HEK293 (cell line): Measurements from ENCODE around the gene SLC2A5.

Experiments
- CTCF ChIA-PET: fragments of 350-600 bp; formaldehyde crosslinking; extraction: SDS; loops from one replicate; lab custom pipeline; 2021; ENCODE audit warnings: antibody characterized with exemption; lab: Yijun Ruan, JAX
- POLR2A ChIA-PET: fragments of 300-600 bp; formaldehyde crosslinking; extraction: SDS; loops from one replicate; lab custom pipeline; 2020; ENCODE audit warnings: antibody characterized with exemption, inconsistent platforms; lab: Yijun Ruan, JAX
- H3K27ac ChIP-seq: fragments of 200-500 bp; sonication (Bioruptor generic); 2 replicates; pipeline ENCODE4 v1.5.1; 2014; ENCODE audit warnings: low read depth, low read length, control low read depth, inconsistent platforms; ENCODE audit errors: extremely low read depth
- H3K36me3 ChIP-seq, 2 experiments: fragments of 200-500 bp in 1 of 2; sonication (Bioruptor generic) in 1 of 2; 1 replicate in 1 of 2; 2 replicates in 1 of 2; pipeline ENCODE4 v1.5.1; 2014 to 2017; ENCODE audit warnings: inconsistent platforms in 2 of 2, low read length in 2 of 2; ENCODE audit not compliant: control insufficient read depth in 2 of 2, insufficient read depth in 1 of 2
- H3K4me1 ChIP-seq: fragments of 200-500 bp; sonication (Bioruptor generic); 2 replicates; pipeline ENCODE4 v1.5.1; 2014; ENCODE audit warnings: mild to moderate bottlenecking, low read length, inconsistent platforms; ENCODE audit not compliant: control insufficient read depth, insufficient read depth
- H3K4me3 ChIP-seq: 2 replicates; pipeline ENCODE4 v1.5.1; 2011; ENCODE audit warnings: low read depth, mild to moderate bottlenecking, control low read depth, low read length, moderate library complexity
- H3K9me3 ChIP-seq: fragments of 200-500 bp; sonication (Bioruptor generic); 2 replicates; pipeline ENCODE4 v1.5.1; 2014; ENCODE audit warnings: low read depth, low read length, inconsistent platforms; ENCODE audit not compliant: control insufficient read depth, insufficient read depth
- GFI1B ChIP-seq: fragments of 450-650 bp; formaldehyde crosslinking; IDR thresholded peaks from 2 replicates; pipeline ENCODE4 v1.5.1; 2016; ENCODE audit warnings: missing biosample characterization, missing genetic modification characterization
- KLF7 ChIP-seq: fragments of 450-650 bp; formaldehyde crosslinking; IDR thresholded peaks from 2 replicates; pipeline ENCODE4 v1.5.1; 2016; ENCODE audit warnings: missing biosample characterization, missing genetic modification characterization, borderline replicate concordance
- KLF9 ChIP-seq: fragments of 450-650 bp; formaldehyde crosslinking; IDR thresholded peaks from 2 replicates; pipeline ENCODE4 v1.5.1; 2016; ENCODE audit warnings: missing biosample characterization, missing genetic modification characterization, low read depth
- MEIS1 ChIP-seq: sonication (generic); formaldehyde crosslinking; IDR thresholded peaks from 2 replicates; pipeline ENCODE4 v1.8.1; 2022; ENCODE audit warnings: missing genetic modification reagents, mild to moderate bottlenecking, borderline replicate concordance
- REPIN1 ChIP-seq: fragments of 450-650 bp; formaldehyde crosslinking; IDR thresholded peaks from 2 replicates; pipeline ENCODE4 v1.5.1; 2017; ENCODE audit warnings: missing biosample characterization, missing genetic modification characterization, low read depth
- SP2 ChIP-seq: fragments of 450-650 bp; formaldehyde crosslinking; IDR thresholded peaks from 2 replicates; pipeline ENCODE4 v1.5.1; 2016; ENCODE audit warnings: missing biosample characterization, missing genetic modification characterization
- ZNF146 ChIP-seq: fragments of 450-650 bp; formaldehyde crosslinking; IDR thresholded peaks from 2 replicates; pipeline ENCODE4 v1.5.1; 2016; ENCODE audit warnings: missing biosample characterization, missing genetic modification characterization
- ZNF16 ChIP-seq: fragments of 450-650 bp; formaldehyde crosslinking; IDR thresholded peaks from 2 replicates; pipeline ENCODE4 v1.5.1; 2016; ENCODE audit warnings: low read depth, missing biosample characterization, missing genetic modification characterization
- ZNF175 ChIP-seq: fragments of 450-650 bp; formaldehyde crosslinking; IDR thresholded peaks from 2 replicates; pipeline ENCODE4 v1.5.1; 2016; ENCODE audit warnings: missing biosample characterization, missing genetic modification characterization
- ZNF184 ChIP-seq: fragments of 450-650 bp; IDR thresholded peaks from 2 replicates; pipeline ENCODE4 v1.5.1; 2018; ENCODE audit warnings: missing biosample characterization, mild to moderate bottlenecking, missing genetic modification characterization
- ZNF211 ChIP-seq: fragments of 450-650 bp; formaldehyde crosslinking; IDR thresholded peaks from 2 replicates; pipeline ENCODE4 v1.5.1; 2016; ENCODE audit warnings: low read depth, missing biosample characterization, missing genetic modification characterization
- ZNF221 ChIP-seq: fragments of 450-650 bp; formaldehyde crosslinking; IDR thresholded peaks from 2 replicates; pipeline ENCODE4 v1.5.1; 2017; ENCODE audit warnings: missing biosample characterization, missing genetic modification characterization, borderline replicate concordance
- ZNF24 ChIP-seq: fragments of 450-650 bp; formaldehyde crosslinking; IDR thresholded peaks from 2 replicates; pipeline ENCODE4 v1.5.1; 2016; ENCODE audit warnings: missing biosample characterization, missing genetic modification characterization
- ZNF391 ChIP-seq: fragments of 450-650 bp; formaldehyde crosslinking; IDR thresholded peaks from 2 replicates; pipeline ENCODE4 v1.5.1; 2016; ENCODE audit warnings: low read depth, missing biosample characterization, missing genetic modification characterization, borderline replicate concordance
- ZNF473 ChIP-seq: fragments of 450-650 bp; formaldehyde crosslinking; IDR thresholded peaks from 2 replicates; pipeline ENCODE4 v1.5.1; 2017; ENCODE audit warnings: missing biosample characterization, missing genetic modification characterization
- ZNF514 ChIP-seq: fragments of 450-650 bp; formaldehyde crosslinking; IDR thresholded peaks from 2 replicates; pipeline ENCODE4 v1.5.1; 2016; ENCODE audit warnings: missing biosample characterization, missing genetic modification characterization
- ZNF529 ChIP-seq: fragments of 450-650 bp; formaldehyde crosslinking; IDR thresholded peaks from 2 replicates; pipeline ENCODE4 v1.5.1; 2017; ENCODE audit warnings: missing genetic modification characterization, missing biosample characterization; ENCODE audit not compliant: insufficient replicate concordance
- ZNF530 ChIP-seq: fragments of 450-650 bp; formaldehyde crosslinking; IDR thresholded peaks from 2 replicates; pipeline ENCODE4 v1.5.1; 2016; ENCODE audit warnings: low read depth, missing biosample characterization, missing genetic modification characterization
- ZNF585B ChIP-seq: fragments of 450-650 bp; formaldehyde crosslinking; IDR thresholded peaks from 2 replicates; pipeline ENCODE4 v1.5.1; 2016; ENCODE audit warnings: missing biosample characterization, missing genetic modification characterization
- ZNF600 ChIP-seq: fragments of 450-650 bp; formaldehyde crosslinking; IDR thresholded peaks from 2 replicates; pipeline ENCODE4 v1.5.1; 2016; ENCODE audit warnings: missing biosample characterization, missing genetic modification characterization
- ZNF777 ChIP-seq: fragments of 450-650 bp; formaldehyde crosslinking; IDR thresholded peaks from 2 replicates; pipeline ENCODE4 v1.5.1; 2017; ENCODE audit warnings: missing biosample characterization, missing genetic modification characterization, borderline replicate concordance
- ZSCAN23 ChIP-seq: fragments of 450-650 bp; formaldehyde crosslinking; IDR thresholded peaks from 2 replicates; pipeline ENCODE4 v1.5.1; 2016; ENCODE audit warnings: missing biosample characterization, missing genetic modification characterization
- TF ChIP-seq, protein P1 (sequence below): fragments of 450-650 bp; formaldehyde crosslinking; IDR thresholded peaks from 2 replicates; pipeline ENCODE4 v1.5.1; 2017; ENCODE audit warnings: missing biosample characterization, missing genetic modification characterization
- TF ChIP-seq, protein P2 (sequence below): fragments of 450-650 bp; formaldehyde crosslinking; IDR thresholded peaks from 2 replicates; pipeline ENCODE4 v1.5.1; 2016; ENCODE audit warnings: missing biosample characterization, missing genetic modification characterization
- TF ChIP-seq, protein P3 (sequence below): fragments of 450-650 bp; formaldehyde crosslinking; IDR thresholded peaks from 2 replicates; pipeline ENCODE4; 2016; ENCODE audit warnings: missing biosample characterization, missing genetic modification characterization
- TF ChIP-seq, protein P4 (sequence below): fragments of 450-650 bp; formaldehyde crosslinking; IDR thresholded peaks from 2 replicates; pipeline ENCODE4 v1.5.1; 2016; ENCODE audit warnings: missing biosample characterization, missing genetic modification characterization
- TF ChIP-seq, protein P5 (sequence below): fragments of 450-650 bp; formaldehyde crosslinking; IDR thresholded peaks from 2 replicates; pipeline ENCODE4 v1.5.1; 2017; ENCODE audit warnings: missing biosample characterization, missing genetic modification characterization

Gene SLC2A5

DNA sequence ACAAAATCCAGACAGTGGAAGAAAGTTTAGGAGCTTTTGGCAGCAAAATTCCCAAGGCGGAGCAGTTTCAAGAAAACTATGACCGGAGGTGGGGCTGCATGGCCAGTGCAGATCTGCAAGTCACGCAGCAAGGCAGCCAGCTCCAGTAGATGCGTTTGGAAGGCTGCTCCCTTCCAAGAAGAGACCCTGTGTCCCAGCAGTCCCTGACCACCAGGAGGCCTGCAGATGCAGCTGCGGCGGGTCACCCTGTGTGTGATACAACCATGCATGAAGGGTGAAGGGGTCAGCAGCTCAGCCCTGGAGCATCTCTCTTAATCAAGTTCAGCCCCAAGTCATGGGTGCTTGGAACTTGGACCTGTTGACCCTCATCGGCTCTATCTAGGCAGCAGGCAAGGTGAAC is 30.1 kb upstream of the SLC2A5 start:
- no peak for TF ChIP-seq ZNF221 (tag by site-specific recombination)
- no peak for TF ChIP-seq ZNF514 (tag by site-specific recombination)
- no peak for TF ChIP-seq ZNF184 (tag by site-specific recombination)
- no peak for TF ChIP-seq ZNF529 (tag by site-specific recombination)
- TF ChIP-seq ZNF24 = no peak
- no peak for TF ChIP-seq ZSCAN23 (tag by site-specific recombination)
- TF ChIP-seq ZNF600 (tag by site-specific recombination) = no peak
- TF ChIP-seq ZNF777 (tag by site-specific recombination) = no peak
- TF ChIP-seq, protein P1, sequence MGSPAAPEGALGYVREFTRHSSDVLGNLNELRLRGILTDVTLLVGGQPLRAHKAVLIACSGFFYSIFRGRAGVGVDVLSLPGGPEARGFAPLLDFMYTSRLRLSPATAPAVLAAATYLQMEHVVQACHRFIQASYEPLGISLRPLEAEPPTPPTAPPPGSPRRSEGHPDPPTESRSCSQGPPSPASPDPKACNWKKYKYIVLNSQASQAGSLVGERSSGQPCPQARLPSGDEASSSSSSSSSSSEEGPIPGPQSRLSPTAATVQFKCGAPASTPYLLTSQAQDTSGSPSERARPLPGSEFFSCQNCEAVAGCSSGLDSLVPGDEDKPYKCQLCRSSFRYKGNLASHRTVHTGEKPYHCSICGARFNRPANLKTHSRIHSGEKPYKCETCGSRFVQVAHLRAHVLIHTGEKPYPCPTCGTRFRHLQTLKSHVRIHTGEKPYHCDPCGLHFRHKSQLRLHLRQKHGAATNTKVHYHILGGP (tag by site-specific recombination) = no peak
- TF ChIP-seq ZNF391 (tag by site-specific recombination) = no peak
- TF ChIP-seq, protein P2, sequence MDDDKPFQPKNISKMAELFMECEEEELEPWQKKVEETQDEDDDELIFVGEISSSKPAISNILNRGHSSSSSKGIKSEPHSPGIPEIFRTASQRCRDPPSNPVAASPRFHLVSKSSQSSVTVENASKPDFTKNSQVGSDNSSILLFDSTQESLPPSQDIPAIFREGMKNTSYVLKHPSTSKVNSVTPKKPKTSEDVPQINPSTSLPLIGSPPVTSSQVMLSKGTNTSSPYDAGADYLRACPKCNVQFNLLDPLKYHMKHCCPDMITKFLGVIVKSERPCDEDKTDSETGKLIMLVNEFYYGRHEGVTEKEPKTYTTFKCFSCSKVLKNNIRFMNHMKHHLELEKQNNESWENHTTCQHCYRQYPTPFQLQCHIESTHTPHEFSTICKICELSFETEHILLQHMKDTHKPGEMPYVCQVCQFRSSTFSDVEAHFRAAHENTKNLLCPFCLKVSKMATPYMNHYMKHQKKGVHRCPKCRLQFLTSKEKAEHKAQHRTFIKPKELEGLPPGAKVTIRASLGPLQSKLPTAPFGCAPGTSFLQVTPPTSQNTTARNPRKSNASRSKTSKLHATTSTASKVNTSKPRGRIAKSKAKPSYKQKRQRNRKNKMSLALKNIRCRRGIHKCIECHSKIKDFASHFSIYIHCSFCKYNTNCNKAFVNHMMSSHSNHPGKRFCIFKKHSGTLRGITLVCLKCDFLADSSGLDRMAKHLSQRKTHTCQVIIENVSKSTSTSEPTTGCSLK (tag by site-specific recombination) = no peak
- TF ChIP-seq KLF7 (tag by site-specific recombination) = no peak
- POLR2A ChIA-PET = no interaction called here
- H3K4me1 ChIP-seq = no peaks in the 10 kb centered on the region
- CTCF ChIA-PET = interaction anchor here (0.6 to 1.4 kb wide), 2 partner anchors 8 to 181 kb away, joined by 3 to 5 read pairs; no protein-coding TSS in a partner anchor
- peaks cover 0 to 23% of the 10 kb centered on the region in 2 experiments; a peak in 2 of 3 replicates for H3K36me3 ChIP-seq
- no peak overlapping the region for H3K4me3 ChIP-seq
- H3K27ac ChIP-seq = no peak overlapping the region
- no peaks in the 10 kb centered on the region for H3K9me3 ChIP-seq

DNA sequence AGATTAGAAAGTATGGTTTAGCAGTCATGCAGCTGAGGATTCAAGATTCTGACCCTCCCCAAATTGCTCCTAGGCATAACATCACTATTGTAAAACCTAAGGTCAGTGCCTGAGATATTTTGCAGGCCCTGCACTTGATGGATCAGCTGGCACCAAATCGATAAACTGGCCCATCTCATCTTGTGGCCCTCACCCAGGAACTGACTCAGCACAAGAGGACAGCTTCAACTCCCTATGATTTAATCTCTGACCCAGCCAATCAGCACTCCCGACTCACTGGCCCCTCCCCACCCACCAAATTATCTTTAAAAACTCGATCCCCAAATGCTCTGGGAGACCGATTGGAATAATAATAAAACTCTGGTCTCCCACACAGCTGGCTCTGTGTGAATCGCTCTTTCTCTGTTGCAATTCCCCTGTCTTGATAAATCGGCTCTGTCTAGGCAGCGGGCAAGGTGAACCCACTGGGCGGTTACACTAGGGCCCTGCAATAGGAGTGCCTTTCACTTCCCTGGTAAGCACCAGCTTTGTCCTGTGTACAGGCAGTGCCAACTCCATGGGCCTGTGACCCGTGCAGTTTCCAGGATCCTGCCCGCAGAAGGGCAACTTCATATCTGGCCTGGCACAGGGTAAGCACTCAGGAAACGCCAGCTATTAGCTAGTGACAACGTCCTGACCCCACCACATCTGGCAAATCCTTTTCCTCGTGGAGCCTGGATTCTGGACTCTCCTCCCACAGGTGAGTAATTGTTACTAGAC is 28.7 kb upstream of the SLC2A5 start:
- POLR2A ChIA-PET = no interaction called here
- Histone ChIP-seq H3K4me1 (no peaks in the 10 kb centered on the region), H3K27ac (no peak overlapping the region), H3K36me3 (peaks cover 0 to 9% of the 10 kb centered on the region in 2 experiments; a peak in 2 of 3 replicates), H3K9me3 (no peaks in the 10 kb centered on the region), H3K4me3 (no peak overlapping the region)
- CTCF ChIA-PET = interaction anchor here (0.7 to 1.5 kb wide), 4 partner anchors 13 to 140 kb away, joined by 3 to 4 read pairs (median 4); no protein-coding TSS in a partner anchor
- TF ChIP-seq ZNF530 = no peak
- TF ChIP-seq ZNF175 = no peak
- TF ChIP-seq ZNF514 (tag by site-specific recombination) = no peak
- TF ChIP-seq, protein P3, sequence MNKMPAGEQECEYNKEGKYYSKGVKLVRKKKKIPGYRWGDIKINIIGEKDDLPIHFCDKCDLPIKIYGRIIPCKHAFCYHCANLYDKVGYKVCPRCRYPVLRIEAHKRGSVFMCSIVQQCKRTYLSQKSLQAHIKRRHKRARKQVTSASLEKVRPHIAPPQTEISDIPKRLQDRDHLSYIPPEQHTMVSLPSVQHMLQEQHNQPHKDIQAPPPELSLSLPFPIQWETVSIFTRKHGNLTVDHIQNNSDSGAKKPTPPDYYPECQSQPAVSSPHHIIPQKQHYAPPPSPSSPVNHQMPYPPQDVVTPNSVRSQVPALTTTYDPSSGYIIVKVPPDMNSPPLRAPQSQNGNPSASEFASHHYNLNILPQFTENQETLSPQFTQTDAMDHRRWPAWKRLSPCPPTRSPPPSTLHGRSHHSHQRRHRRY = no peak
- no peak for TF ChIP-seq ZNF16 (tag by site-specific recombination)
- no peak for TF ChIP-seq KLF9
- no peak for TF ChIP-seq GFI1B (tag by site-specific recombination)
- TF ChIP-seq, protein P4, sequence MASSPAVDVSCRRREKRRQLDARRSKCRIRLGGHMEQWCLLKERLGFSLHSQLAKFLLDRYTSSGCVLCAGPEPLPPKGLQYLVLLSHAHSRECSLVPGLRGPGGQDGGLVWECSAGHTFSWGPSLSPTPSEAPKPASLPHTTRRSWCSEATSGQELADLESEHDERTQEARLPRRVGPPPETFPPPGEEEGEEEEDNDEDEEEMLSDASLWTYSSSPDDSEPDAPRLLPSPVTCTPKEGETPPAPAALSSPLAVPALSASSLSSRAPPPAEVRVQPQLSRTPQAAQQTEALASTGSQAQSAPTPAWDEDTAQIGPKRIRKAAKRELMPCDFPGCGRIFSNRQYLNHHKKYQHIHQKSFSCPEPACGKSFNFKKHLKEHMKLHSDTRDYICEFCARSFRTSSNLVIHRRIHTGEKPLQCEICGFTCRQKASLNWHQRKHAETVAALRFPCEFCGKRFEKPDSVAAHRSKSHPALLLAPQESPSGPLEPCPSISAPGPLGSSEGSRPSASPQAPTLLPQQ (tag by site-specific recombination) = no peak
- no peak for TF ChIP-seq ZNF211 (tag by site-specific recombination)
- TF ChIP-seq SP2 = no peak
- no peak for TF ChIP-seq REPIN1 (tag by site-specific recombination)
- TF ChIP-seq ZNF585B (tag by site-specific recombination) = no peak
- no peak for TF ChIP-seq MEIS1 (CRISPR knock-in tag)
- no peak for TF ChIP-seq ZNF473 (tag by site-specific recombination)
- TF ChIP-seq, protein P5, sequence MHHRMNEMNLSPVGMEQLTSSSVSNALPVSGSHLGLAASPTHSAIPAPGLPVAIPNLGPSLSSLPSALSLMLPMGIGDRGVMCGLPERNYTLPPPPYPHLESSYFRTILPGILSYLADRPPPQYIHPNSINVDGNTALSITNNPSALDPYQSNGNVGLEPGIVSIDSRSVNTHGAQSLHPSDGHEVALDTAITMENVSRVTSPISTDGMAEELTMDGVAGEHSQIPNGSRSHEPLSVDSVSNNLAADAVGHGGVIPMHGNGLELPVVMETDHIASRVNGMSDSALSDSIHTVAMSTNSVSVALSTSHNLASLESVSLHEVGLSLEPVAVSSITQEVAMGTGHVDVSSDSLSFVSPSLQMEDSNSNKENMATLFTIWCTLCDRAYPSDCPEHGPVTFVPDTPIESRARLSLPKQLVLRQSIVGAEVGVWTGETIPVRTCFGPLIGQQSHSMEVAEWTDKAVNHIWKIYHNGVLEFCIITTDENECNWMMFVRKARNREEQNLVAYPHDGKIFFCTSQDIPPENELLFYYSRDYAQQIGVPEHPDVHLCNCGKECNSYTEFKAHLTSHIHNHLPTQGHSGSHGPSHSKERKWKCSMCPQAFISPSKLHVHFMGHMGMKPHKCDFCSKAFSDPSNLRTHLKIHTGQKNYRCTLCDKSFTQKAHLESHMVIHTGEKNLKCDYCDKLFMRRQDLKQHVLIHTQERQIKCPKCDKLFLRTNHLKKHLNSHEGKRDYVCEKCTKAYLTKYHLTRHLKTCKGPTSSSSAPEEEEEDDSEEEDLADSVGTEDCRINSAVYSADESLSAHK = no peak
- no peak for TF ChIP-seq ZNF146 (tag by site-specific recombination)
